HG02763 (cell line): Measurements from ENCODE around the gene GRP.
"Not testable (repeated sequence)": the region's sequence is repeated elsewhere in the genome, so short reads cannot be mapped to it uniquely, and the experiment has no call there.

Experiments used
- ATAC-seq: cut with Tn5 transposase; IDR thresholded peaks from one replicate; pipeline ENCODE4 v1.9.1; 2021; ENCODE audit warnings: mild to moderate bottlenecking, moderate library complexity; ENCODE audit not compliant: unreplicated experiment

GRP gene

DNA sequence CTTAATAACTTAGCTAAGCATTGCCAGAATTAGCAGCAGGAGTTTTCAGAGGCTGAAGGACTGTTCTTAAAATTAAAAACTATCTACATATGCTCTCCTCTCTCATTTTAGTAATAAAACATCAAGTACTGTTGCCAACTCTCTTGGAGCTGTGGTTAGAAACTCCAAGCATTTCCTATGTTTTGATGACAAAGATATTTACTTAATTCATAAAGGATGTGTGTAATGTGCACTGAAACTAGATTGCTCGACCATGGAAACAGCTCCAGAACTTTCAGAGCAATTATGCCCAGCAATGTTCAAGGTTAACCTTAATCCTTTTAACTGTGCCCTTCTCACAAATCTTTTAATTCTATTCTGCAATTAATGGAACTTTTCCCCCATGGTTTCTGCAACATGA lies 8.4 kb downstream of the GRP start:
- no peak for ATAC-seq

DNA sequence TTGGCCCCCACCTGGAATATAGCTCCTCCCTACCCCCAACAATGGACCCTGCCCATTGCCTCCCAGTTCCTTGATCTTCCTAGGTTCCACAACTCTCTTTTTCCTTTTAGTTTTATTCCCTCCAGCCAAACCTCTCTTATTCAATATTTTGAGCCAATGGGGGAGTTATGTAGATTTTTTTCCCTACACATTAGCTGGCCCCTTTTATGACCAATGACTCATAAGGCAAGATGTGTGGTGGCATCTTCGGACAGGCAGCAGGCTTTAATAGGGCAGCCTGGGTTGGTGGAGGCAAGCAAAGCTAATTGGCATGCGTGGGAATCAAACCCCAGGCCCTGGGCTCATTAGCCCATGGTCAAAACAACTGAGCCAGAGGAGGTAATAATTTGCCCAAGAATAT lies 9.2 kb downstream of the GRP start:
- ATAC-seq = no peak

GRCh38 chr18:59229701-59230443 lies 9.9 kb downstream of the GRP start:
- ATAC-seq = no peak

- ATAC-seq = no peak
These were observed 11.2 kb downstream of the GRP start for GRCh38 chr18:59231114-59231513.

GRCh38 chr18:59231877-59232276 lies 11.9 kb downstream of the GRP start:
- no peak for ATAC-seq

GRCh38 chr18:59232309-59233016 lies 12.5 kb downstream of the GRP start:
- ATAC-seq = no peak

GRCh38 chr18:59233017-59233410 lies 13.1 kb downstream of the GRP start:
- ATAC-seq = no peak

GRCh38 chr18:59238385-59238784 lies 18.4 kb downstream of the GRP start:
- ATAC-seq = no peak

DNA sequence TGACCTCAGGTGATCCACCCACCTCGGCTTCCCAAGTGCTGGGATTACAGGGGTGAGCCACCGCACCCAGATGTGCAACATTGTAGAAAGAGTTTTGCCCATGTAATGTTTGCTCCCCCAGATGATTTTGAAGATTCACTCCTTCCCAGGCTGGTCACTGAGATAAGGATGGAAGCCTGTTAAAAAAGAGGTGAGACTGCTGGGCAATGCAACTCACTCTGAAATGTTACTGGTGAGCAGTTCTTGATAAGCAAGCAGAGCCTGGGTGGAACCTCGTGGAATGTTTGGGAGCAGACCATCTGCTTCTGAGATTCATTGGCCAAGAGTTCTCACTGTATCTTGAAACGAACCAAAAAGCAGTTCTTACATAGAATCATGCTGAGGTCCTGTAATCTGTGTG lies 19.7 kb downstream of the GRP start:
- ATAC-seq = no peak

GRCh38 chr18:59242906-59243305 lies 22.9 kb downstream of the GRP start:
- ATAC-seq = no peak

DNA sequence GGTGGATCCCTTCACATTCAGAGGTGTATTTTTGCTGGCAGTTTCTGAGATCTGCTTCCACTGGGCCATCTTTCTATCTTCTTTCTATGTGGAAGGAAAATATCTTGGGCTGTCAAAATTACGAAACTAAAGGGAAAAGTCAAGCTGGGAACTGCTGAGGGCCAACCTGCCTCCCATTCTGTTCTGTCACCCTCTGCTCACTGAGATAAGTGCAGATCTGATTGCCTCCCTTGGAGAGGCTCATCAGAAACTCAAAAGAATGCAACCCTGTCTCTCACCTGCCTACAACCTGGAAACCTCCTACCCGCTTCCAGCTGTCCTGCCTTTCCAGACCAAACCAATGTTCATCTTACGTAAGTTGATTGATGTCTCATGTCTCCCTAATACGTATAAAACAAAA lies 26.8 kb downstream of the GRP start:
- ATAC-seq = no peak

- no peak for ATAC-seq
These were observed 29.3 kb downstream of the GRP start for GRCh38 chr18:59249199-59249774.

- ATAC-seq = not testable (repeated sequence)
These were observed 35.5 kb downstream of the GRP start for GRCh38 chr18:59255491-59255890.

DNA sequence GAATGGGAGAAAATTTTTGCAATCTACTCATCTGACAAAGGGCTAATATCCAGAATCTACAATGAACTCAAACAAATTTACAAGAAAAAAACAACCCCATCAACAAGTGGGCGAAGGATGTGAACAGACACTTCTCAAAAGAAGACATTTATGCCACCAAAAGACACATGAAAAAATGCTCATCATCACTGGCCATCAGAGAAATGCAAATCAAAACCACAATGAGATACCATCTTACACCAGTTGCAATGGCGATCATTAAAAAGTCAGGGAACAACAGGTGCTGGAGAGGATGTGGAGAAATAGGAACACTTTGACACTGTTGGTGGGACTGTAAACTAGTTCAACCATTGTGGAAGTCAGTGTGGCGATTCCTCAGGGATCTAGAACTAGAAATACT lies 41.9 kb downstream of the GRP start:
- ATAC-seq = not testable (repeated sequence)

DNA sequence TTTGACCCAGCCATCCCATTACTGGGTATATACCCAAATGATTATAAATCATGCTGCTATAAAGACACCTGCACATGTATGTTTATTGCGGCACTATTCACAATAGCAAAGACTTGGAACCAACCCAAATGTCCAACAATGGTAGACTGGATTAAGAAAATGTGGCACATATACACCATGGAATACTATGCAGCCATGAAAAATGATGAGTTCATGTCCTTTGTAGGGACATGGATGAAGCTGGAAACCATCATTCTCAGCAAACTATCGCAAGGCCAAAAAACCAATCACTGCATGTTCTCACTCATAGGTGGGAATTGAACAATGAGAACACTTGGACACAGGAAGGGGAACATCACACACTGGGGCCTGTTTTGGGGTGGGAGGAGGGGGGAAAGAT lies 42.3 kb downstream of the GRP start:
- not testable (repeated sequence) for ATAC-seq

DNA sequence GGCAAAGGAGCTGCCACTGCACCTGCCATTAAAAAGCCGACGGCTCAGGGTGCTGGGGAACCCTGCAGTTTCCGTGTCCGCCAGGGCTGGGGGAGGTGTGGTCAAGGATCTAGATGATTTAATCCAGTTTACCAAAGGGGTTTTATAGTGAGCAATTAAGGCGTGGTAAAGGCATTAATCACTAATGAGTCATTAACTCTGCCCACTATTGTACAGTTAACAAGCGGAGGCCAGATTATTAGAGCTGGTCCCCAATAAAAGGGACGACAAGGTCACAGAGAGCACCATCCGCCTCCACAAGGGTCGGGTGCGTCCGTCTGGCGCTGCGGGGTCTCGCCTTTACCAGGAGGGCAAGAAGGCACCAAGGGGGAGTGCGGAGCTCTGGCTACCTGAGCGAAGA lies 43.7 kb downstream of the GRP start:
- ATAC-seq = no peak

DNA sequence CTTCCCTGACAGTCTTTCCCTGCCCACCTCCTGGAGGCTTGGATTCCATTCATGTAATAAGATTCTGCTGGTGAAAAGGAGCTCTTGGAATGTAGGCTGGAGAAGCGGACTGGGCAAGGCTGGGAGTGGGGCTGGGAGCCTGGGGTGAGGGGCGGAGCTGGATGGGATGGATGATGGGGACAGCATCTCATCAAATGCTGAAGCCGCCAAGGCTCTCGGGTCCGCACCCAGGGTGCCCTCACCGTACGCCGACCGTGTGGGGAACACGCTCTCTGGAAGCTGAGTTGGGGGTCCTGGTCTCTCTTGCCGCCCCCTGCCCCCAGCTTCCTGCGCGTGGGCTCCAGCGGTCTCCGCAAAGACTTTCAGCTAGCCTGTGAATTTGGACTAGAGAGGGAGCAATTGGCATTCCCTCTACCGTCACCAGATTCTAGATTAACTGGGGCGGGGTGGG lies 44.2 kb downstream of the GRP start:
- no peak for ATAC-seq

DNA sequence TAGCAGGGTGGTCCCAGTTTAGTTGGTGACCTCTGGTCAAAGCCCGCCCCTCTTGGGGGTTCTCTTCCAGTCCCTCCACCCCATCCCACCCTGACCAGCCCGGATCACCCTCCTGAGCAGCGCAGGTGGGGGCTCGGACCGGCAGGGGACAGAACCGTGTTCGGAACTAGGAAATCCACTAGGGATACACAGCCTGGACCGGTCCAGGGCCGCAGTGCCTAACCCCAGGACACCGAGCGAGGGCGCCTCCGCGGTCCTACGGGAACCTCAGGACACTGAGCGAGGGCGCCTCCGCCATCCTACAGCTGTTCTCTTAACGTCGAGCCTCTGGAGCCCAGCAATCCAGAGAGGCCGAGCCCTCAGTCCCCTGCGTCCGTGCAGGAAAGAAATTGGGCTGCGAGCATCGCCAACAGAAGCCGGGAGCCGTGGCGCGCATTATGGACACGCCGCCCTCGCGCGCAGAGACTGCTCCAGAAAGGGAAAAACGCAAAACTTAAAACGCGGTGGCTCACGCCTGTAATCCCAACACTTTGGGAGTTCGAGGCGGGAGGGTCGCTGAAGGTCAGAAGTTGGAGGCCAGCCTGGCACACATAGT lies 44.8 kb downstream of the GRP start:
- ATAC-seq = no peak

DNA sequence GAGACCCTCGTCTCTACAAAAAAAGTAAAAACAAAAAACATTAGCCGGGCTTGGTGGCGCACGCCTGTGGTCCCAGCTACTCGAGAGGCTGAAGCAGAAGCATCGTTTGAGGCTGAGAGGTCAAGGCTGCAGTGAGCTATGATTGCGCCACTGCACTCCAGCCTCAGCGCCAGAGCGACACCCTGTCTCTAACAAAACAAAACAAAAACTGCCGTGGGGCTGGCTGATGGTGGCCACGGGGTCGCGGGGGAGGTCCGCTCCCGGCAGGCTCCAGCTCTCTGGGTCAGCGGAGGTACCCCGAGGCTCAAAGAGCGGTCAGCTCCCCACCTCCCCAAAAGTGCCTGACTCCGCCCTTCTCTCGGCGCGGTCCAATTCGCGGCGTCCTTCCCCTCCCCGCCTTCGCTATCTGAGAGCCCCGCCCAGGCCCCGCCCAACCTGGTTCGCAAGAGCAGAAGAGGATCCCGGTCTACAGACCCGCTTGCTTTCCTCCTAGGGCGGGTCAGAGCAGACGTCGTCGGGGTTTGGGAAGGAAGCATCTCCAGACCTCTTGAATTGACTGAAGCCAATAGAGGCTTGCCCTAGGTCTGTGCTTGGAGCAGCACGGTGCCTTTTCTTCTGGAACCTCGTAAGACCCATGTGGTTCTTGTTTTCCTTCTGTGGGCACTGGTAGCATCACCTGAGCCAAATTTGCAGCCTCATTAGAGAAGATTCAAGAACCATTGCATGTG lies 45.5 kb downstream of the GRP start:
- ATAC-seq = no peak

DNA sequence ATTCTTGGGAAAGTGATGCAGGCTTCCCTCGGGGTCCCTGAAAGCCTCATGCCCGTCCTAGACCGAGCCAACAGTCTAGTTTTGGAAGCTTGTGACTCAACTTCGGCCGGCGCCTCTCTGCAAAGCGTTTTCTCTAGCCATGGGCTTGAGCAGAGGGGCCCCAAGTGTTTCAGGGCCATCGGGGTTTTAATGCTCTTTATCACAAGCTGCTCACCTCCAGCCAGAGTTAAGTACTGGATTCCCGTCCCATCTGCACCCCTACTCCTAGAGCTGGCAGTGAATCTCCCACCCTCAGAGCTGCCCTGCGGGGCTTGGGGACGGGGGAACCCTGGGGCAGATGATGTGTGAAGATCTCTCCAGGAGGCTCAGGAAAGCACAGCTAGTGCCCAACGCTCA lies 46.0 kb downstream of the GRP start:
- no peak for ATAC-seq

DNA sequence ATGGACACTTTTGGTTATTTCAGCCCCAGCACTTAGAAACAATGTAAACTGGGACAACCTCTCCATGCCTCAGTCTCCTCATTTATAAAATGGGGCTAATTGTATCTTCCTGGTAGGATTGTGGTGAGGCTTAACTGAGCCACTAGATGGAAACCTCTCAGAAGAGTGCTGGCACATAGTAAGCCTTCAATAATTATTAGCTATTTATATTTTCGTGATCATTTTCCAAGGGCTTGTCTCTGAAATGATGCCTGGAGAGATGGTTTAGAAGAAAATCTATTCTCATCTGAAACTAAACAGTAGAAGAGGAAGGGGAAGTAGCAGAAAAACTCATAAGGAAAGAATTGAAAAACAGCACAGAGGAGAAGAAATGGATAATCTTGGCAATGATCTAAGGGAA lies 46.5 kb downstream of the GRP start:
- ATAC-seq = no peak
